CD14-positive monocyte (primary cell): ENCODE results near the gene FCRL6. TPM values are rescaled to one million over a fixed set of nuclear protein-coding genes. Genes with fewer than 3 reads are reported as not detected.

ENCODE experiments used
- DNase-seq, 3 donors: peaks; one replicate each; pipeline ENCODE4 v3.0.0-alpha.2; 2011 to 2022
- H2AFZ ChIP-seq: 2 replicates; pipeline ENCODE4 v1.6.0; 2012; ENCODE audit warnings: mild to moderate bottlenecking, low read depth, low read length, inconsistent platforms; ENCODE audit not compliant: insufficient read depth, poor library complexity, severe bottlenecking
- H3K27ac ChIP-seq, 2 donors: 1 replicate in 1 of 2; 2 replicates in 1 of 2; pipeline ENCODE4 v1.5.1; 2012 to 2013; ENCODE audit warnings: low read length in 2 of 2, control low read depth in 1 of 2, inconsistent platforms in 1 of 2, low read depth in 1 of 2, mild to moderate bottlenecking in 1 of 2
- H3K27me3 ChIP-seq, 2 donors: one replicate each; pipeline versions ENCODE4 v1.6.0 to v1.6.1; 2011 to 2013; ENCODE audit warnings: low read length in 2 of 2; ENCODE audit not compliant: control insufficient read depth in 2 of 2, insufficient read depth in 2 of 2
- H3K36me3 ChIP-seq, 2 donors: replicated peaks in 1 of 2; 1 replicate in 1 of 2; 2 replicates in 1 of 2; pipeline versions ENCODE4 v1.5.1 to v1.6.1; 2012 to 2013; ENCODE audit warnings: low read length in 2 of 2, control low read depth in 1 of 2, inconsistent platforms in 1 of 2, mild to moderate bottlenecking in 1 of 2; ENCODE audit not compliant: insufficient read depth in 2 of 2, control insufficient read depth in 1 of 2
- H3K4me1 ChIP-seq, 2 donors: 1 replicate in 1 of 2; 2 replicates in 1 of 2; pipeline versions ENCODE4 v1.5.1 to v1.6.1; 2012 to 2013; ENCODE audit warnings: low read length in 2 of 2, control low read depth in 1 of 2, inconsistent platforms in 1 of 2, mild to moderate bottlenecking in 1 of 2, moderate library complexity in 1 of 2; ENCODE audit not compliant: insufficient read depth in 2 of 2, control insufficient read depth in 1 of 2
- H3K4me2 ChIP-seq: replicated peaks from 2 replicates; pipeline ENCODE3; 2012; ENCODE audit warnings: low read length, moderate library complexity, mild to moderate bottlenecking; ENCODE audit not compliant: poor library complexity, severe bottlenecking; ENCODE audit errors: extremely low read depth
- H3K4me3 ChIP-seq, 3 experiments: fragments of 200-600 bp in 1 of 3; sonication (generic) in 1 of 3; replicated peaks in 1 of 3; 1 replicate in 2 of 3; 2 replicates in 1 of 3; pipeline ENCODE4 v1.5.1; 2011 to 2013; ENCODE audit warnings: low read length in 3 of 3, mild to moderate bottlenecking in 3 of 3, control low read depth in 2 of 3, low read depth in 2 of 3, inconsistent platforms in 1 of 3, moderate library complexity in 1 of 3
- H3K79me2 ChIP-seq: 2 replicates; pipeline ENCODE4 v1.6.0; 2012; ENCODE audit warnings: mild to moderate bottlenecking, control low read depth, inconsistent platforms, low read length, moderate library complexity; ENCODE audit not compliant: insufficient read depth
- H3K9ac ChIP-seq: 2 replicates; pipeline ENCODE4 v1.6.0; 2017; ENCODE audit warnings: low read length, mild to moderate bottlenecking; ENCODE audit not compliant: insufficient read depth, poor library complexity, severe bottlenecking
- H3K9me3 ChIP-seq, 2 donors: replicated peaks in 1 of 2; 1 replicate in 1 of 2; 2 replicates in 1 of 2; pipeline versions ENCODE4 v1.5.1 to v1.6.1; 2012 to 2013; ENCODE audit warnings: low read length in 2 of 2, control low read depth in 1 of 2; ENCODE audit not compliant: control insufficient read depth in 1 of 2, insufficient read depth in 1 of 2
- H4K20me1 ChIP-seq: 2 replicates; pipeline ENCODE4 v1.6.0; 2012; ENCODE audit warnings: mild to moderate bottlenecking, low read length, control low read depth, moderate library complexity; ENCODE audit not compliant: insufficient read depth
- H3K27ac Mint-ChIP-seq, 7 donors: one replicate each; pipeline ENCODE4 v1.8.0; 2020; ENCODE audit warnings: mild to moderate bottlenecking in 7 of 7, mixed read lengths in 7 of 7, moderate library complexity in 6 of 7, inconsistent platforms in 2 of 7
- H3K27me3 Mint-ChIP-seq, 3 donors: one replicate each; pipeline ENCODE4 v1.8.0; 2021 to 2022; ENCODE audit warnings: low read depth in 3 of 3, mild to moderate bottlenecking in 3 of 3, mixed read lengths in 3 of 3, moderate library complexity in 3 of 3, inconsistent platforms in 1 of 3
- H3K36me3 Mint-ChIP-seq, 2 donors: one replicate each; pipeline ENCODE4 v1.8.0; 2020; ENCODE audit warnings: mixed read lengths in 2 of 2, inconsistent platforms in 1 of 2, mild to moderate bottlenecking in 1 of 2
- H3K4me1 Mint-ChIP-seq: one replicate; pipeline ENCODE4 v1.8.0; 2020; ENCODE audit warnings: mild to moderate bottlenecking, mixed read lengths
- H3K4me3 Mint-ChIP-seq, 2 donors: one replicate each; pipeline ENCODE4 v1.8.0; 2020; ENCODE audit warnings: mild to moderate bottlenecking in 2 of 2, mixed read lengths in 2 of 2, moderate library complexity in 1 of 2
- H3K9me3 Mint-ChIP-seq, 7 donors: one replicate each; pipeline ENCODE4 v1.8.0; 2020 to 2022; ENCODE audit warnings: mixed read lengths in 7 of 7, mild to moderate bottlenecking in 6 of 7, moderate library complexity in 6 of 7, inconsistent platforms in 2 of 7
- CTCF ChIP-seq: fragments of 200-600 bp; IDR thresholded peaks from one replicate; pipeline ENCODE4 v1.8.0; 2022; ENCODE audit warnings: antibody characterized with exemption, mild to moderate bottlenecking
- WGBS: methylation state at CpG from one replicate; pipeline ENCODE4 v1.1.5; 2013; ENCODE audit warnings: missing lambda C conversion rate; ENCODE audit not compliant: insufficient coverage; 5-methylcytosine and 5-hydroxymethylcytosine counted together
- intact Hi-C, 2 donors: fragments of 100-400 bp; cut with micrococcal nuclease; formaldehyde crosslinking; loops; one replicate each; pipeline versions ENCODE4 v1.15.0 to v1.15.1; 2023
- polyA plus RNA-seq, 3 donors: library from polyadenylated mRNA; depleted of rRNA in 1 of 3; unstranded in 2 of 3; stranded (reverse) in 1 of 3; fragments of 300-500 nt in 2 of 3; fragments of >200 nt in 1 of 3; fragmentation: Illumina TruSeq in 2 of 3; gene quantifications; 1 replicate in 2 of 3; 2 replicates in 1 of 3; pipeline ENCODE4 v1.2.3, GENCODE V29; 2012 to 2021

The FCRL6 gene
- polyA plus RNA-seq, 3 donors = 0.15 to 0.36 (median 0.17) TPM

- Histone ChIP-seq H3K9me3 (no peaks in the 10 kb centered on the region), H4K20me1 (no peaks in the 10 kb centered on the region), H3K4me3 (no peak overlapping the region), H3K27ac (no peak overlapping the region), H3K79me2 (no peaks in the 10 kb centered on the region), H3K4me2 (no peak overlapping the region), H3K4me1 (peaks cover 0 to 13% of the 10 kb centered on the region in 2 donors), H3K9ac (no peak overlapping the region), H2AFZ (no peak overlapping the region), H3K27me3 (no peaks in the 10 kb centered on the region), H3K36me3 (no peaks in the 10 kb centered on the region)
- H3K27ac Mint-ChIP-seq = peak overlapping the region in 1 of 7 donors; percentile 7
- peaks cover 16% of the 10 kb centered on the region for H3K4me1 Mint-ChIP-seq
- DNase-seq = no peak
- H3K9me3 Mint-ChIP-seq = no peaks in the 10 kb centered on the region
- H3K27me3 Mint-ChIP-seq = peaks cover 2 to 4% (median 2%) of the 10 kb centered on the region in 3 donors
- peaks cover 0 to under 1% of the 10 kb centered on the region in 2 donors for H3K36me3 Mint-ChIP-seq
- intact Hi-C loops = no loop called here
- TF ChIP-seq CTCF = no peak
- WGBS = 90% methylated on average over 2 of the region's 2 CpGs
- H3K4me3 Mint-ChIP-seq = no peak overlapping the region
These were observed 39.6 kb downstream of the FCRL6 start for GRCh38 chr1:159841749-159842148.

- H3K27ac ChIP-seq = no peak overlapping the region
- WGBS = 63% methylated on average over 4 of the region's 4 CpGs
- peaks cover 2 to 5% (median 2%) of the 10 kb centered on the region in 3 donors for H3K27me3 Mint-ChIP-seq
- H3K79me2 ChIP-seq = no peaks in the 10 kb centered on the region
- H3K27ac Mint-ChIP-seq = no peak overlapping the region
- DNase-seq = no peak
- H3K36me3 Mint-ChIP-seq = no peaks in the 10 kb centered on the region
- H3K4me3 ChIP-seq = no peak overlapping the region
- no peaks in the 10 kb centered on the region for H3K9me3 ChIP-seq
- intact Hi-C loops = no loop called here
- H3K9me3 Mint-ChIP-seq = no peaks in the 10 kb centered on the region
- H3K27me3 ChIP-seq = no peaks in the 10 kb centered on the region
- peaks cover 13% of the 10 kb centered on the region for H3K4me1 Mint-ChIP-seq
- no peak overlapping the region for H3K9ac ChIP-seq
- no peaks in the 10 kb centered on the region for H4K20me1 ChIP-seq
- H3K4me1 ChIP-seq = peaks cover 0 to 10% of the 10 kb centered on the region in 2 donors
- no peak overlapping the region for H2AFZ ChIP-seq
- H3K4me2 ChIP-seq = no peak overlapping the region
- no peak for TF ChIP-seq CTCF
- no peak overlapping the region for H3K4me3 Mint-ChIP-seq
- H3K36me3 ChIP-seq = no peaks in the 10 kb centered on the region
These were observed 41.3 kb downstream of the FCRL6 start for GRCh38 chr1:159843459-159843858.
